Neural cell (in vitro differentiated cells): ENCODE results near the gene HIP1. TPM values are rescaled to one million over a fixed set of nuclear protein-coding genes. Genes with fewer than 3 reads are reported as not detected.

Experiments
- H2AFZ ChIP-seq: fragments of 200-600, 300-800 bp; sonication (generic), shearing (Covaris generic); 2 replicates; pipeline ENCODE4 v1.6.0; 2014; ENCODE audit warnings: low read depth, mild to moderate bottlenecking, antibody characterized with exemption, low read length, moderate library complexity
- H3F3A ChIP-seq: fragments of 200-600 bp; shearing (Covaris generic); 2 replicates; pipeline ENCODE4 v1.6.1; 2016; ENCODE audit warnings: mild to moderate bottlenecking, moderate library complexity, mixed read lengths, antibody characterized with exemption, low read length; ENCODE audit not compliant: insufficient read depth, poor library complexity, severe bottlenecking
- H3K27ac ChIP-seq: fragments of 200-600, 300-800 bp; sonication (generic), shearing (Covaris generic); 2 replicates; pipeline ENCODE4 v1.5.1; 2014; ENCODE audit warnings: mild to moderate bottlenecking, low read length, moderate library complexity
- H3K27me3 ChIP-seq: fragments of 300-800, 200-600 bp; sonication (generic), shearing (Covaris generic); 2 replicates; pipeline ENCODE4 v1.6.0; 2014; ENCODE audit warnings: mild to moderate bottlenecking, low read depth, low read length, moderate library complexity; ENCODE audit not compliant: insufficient read depth
- H3K36me3 ChIP-seq: fragments of 300-800, 200-600 bp; sonication (generic), shearing (Covaris generic); 2 replicates; pipeline ENCODE4 v1.5.1; 2014; ENCODE audit warnings: mild to moderate bottlenecking, antibody characterized with exemption, low read length, moderate library complexity; ENCODE audit not compliant: insufficient read depth
- H3K4me2 ChIP-seq: fragments of 300-800, 200-600 bp; sonication (generic), shearing (Covaris generic); 2 replicates; pipeline ENCODE4 v1.6.0; 2014; ENCODE audit warnings: mild to moderate bottlenecking, low read length
- H3K4me3 ChIP-seq: fragments of 300-800, 200-600 bp; sonication (generic), shearing (Covaris generic); 2 replicates; pipeline ENCODE4 v1.5.1; 2014; ENCODE audit warnings: mild to moderate bottlenecking, low read length, moderate library complexity
- H3K79me2 ChIP-seq: fragments of 200-600 bp; shearing (Covaris generic); replicated peaks from 2 replicates; pipeline ENCODE4 v1.6.0; 2014; ENCODE audit warnings: mild to moderate bottlenecking, low read length, moderate library complexity; ENCODE audit not compliant: insufficient read depth
- H3K9ac ChIP-seq: fragments of 300-800, 200-600 bp; sonication (generic), shearing (Covaris generic); 2 replicates; pipeline ENCODE4 v1.6.1; 2016; ENCODE audit warnings: mild to moderate bottlenecking, low read length, mixed read lengths
- H3K9me2 ChIP-seq: fragments of 200-600 bp; shearing (Covaris generic); 2 replicates; pipeline ENCODE4 v1.6.1; 2016; ENCODE audit warnings: mild to moderate bottlenecking, low read length, mixed read lengths; ENCODE audit not compliant: insufficient read depth
- H3K9me3 ChIP-seq: fragments of 200-600, 300-800 bp; sonication (generic), shearing (Covaris generic); 2 replicates; pipeline ENCODE4 v1.6.1; 2016; ENCODE audit warnings: mild to moderate bottlenecking, mixed run types, low read length, moderate library complexity, mixed read lengths
- H4K20me1 ChIP-seq: fragments of 200-600 bp; shearing (Covaris generic); 2 replicates; pipeline ENCODE4 v1.6.1; 2016; ENCODE audit warnings: mild to moderate bottlenecking, mixed run types; ENCODE audit not compliant: insufficient read depth
- CTCF ChIP-seq: fragments of 450-650 bp; IDR thresholded peaks from 2 replicates; pipeline ENCODE4 v1.5.1; 2014; ENCODE audit warnings: antibody characterized with exemption, mild to moderate bottlenecking, moderate library complexity; ENCODE audit not compliant: poor library complexity, severe bottlenecking
- EP300 ChIP-seq: fragments of 450-650 bp; conservative IDR thresholded peaks from 2 replicates; pipeline ENCODE4 v1.6.1; 2014; ENCODE audit warnings: antibody characterized with exemption, mild to moderate bottlenecking, moderate library complexity; ENCODE audit not compliant: poor library complexity, severe bottlenecking
- EZH2 ChIP-seq: fragments of 200-600, 300-800 bp; shearing (Covaris generic), sonication (generic); IDR thresholded peaks from 2 replicates; pipeline ENCODE4 v1.6.1; 2014; ENCODE audit warnings: antibody characterized with exemption, low read length, borderline replicate concordance, mild to moderate bottlenecking; ENCODE audit not compliant: insufficient read depth, poor library complexity, severe bottlenecking
- MXI1 ChIP-seq: fragments of 450-650 bp; conservative IDR thresholded peaks from 2 replicates; pipeline ENCODE4 v1.6.1; 2014; ENCODE audit warnings: antibody characterized with exemption, mild to moderate bottlenecking; ENCODE audit not compliant: poor library complexity, severe bottlenecking
- POLR2AphosphoS5 ChIP-seq: IDR thresholded peaks from 2 replicates; pipeline ENCODE4 v1.6.1; 2012
- RAD21 ChIP-seq: fragments of 450-650 bp; conservative IDR thresholded peaks from 2 replicates; pipeline ENCODE4 v1.6.1; 2014; ENCODE audit warnings: antibody characterized with exemption, mild to moderate bottlenecking, moderate library complexity
- REST ChIP-seq: IDR thresholded peaks from 2 replicates; pipeline ENCODE4 v1.6.1; 2012; ENCODE audit warnings: borderline replicate concordance
- SMC3 ChIP-seq: fragments of 450-650 bp; conservative IDR thresholded peaks from 2 replicates; pipeline ENCODE4 v1.6.1; 2014; ENCODE audit warnings: antibody characterized with exemption, mild to moderate bottlenecking, moderate library complexity; ENCODE audit not compliant: poor library complexity
- TAF1 ChIP-seq: IDR thresholded peaks from 2 replicates; pipeline ENCODE4 v1.6.1; 2012; ENCODE audit warnings: low read depth
- polyA plus RNA-seq: library from polyadenylated mRNA; depleted of rRNA; stranded (reverse); fragments of >200 nt; gene quantifications from 2 replicates; pipeline ENCODE4 v1.2.3, GENCODE V29; 2014

HIP1 gene
- polyA plus RNA-seq, 1 donor from 2014 or later = 12.9 TPM

- TF ChIP-seq TAF1 = no peak
These were observed 111.8 kb downstream of the HIP1 start (continued) for GRCh38 chr7:75626954-75627353.

GRCh38 chr7:75625868-75626267, 112.9 kb downstream of the HIP1 start:
- H3K9ac ChIP-seq = no peak overlapping the region
- no peaks in the 10 kb centered on the region for H3F3A ChIP-seq
- H3K4me2 ChIP-seq = no peak overlapping the region
- peaks cover 3% of the 10 kb centered on the region for H3K79me2 ChIP-seq
- H3K27ac ChIP-seq = no peak overlapping the region
- no peak overlapping the region for H3K4me3 ChIP-seq
- TF ChIP-seq EZH2 = no peak
- TF ChIP-seq TAF1 = no peak
- no peak for TF ChIP-seq SMC3
- TF ChIP-seq CTCF = no peak
- no peak for TF ChIP-seq MXI1
- no peak for TF ChIP-seq REST
- TF ChIP-seq RAD21 = no peak
- no peak for TF ChIP-seq EP300
- TF ChIP-seq POLR2AphosphoS5 = no peak
- no peaks in the 10 kb centered on the region for H3K36me3 ChIP-seq
- H3K9me3 ChIP-seq = no peaks in the 10 kb centered on the region
- H3K9me2 ChIP-seq = no peaks in the 10 kb centered on the region
- no peaks in the 10 kb centered on the region for H3K27me3 ChIP-seq
- H2AFZ ChIP-seq = no peak overlapping the region
- no peaks in the 10 kb centered on the region for H4K20me1 ChIP-seq

GRCh38 chr7:75624134-75624832, 114.5 kb downstream of the HIP1 start:
- H3F3A ChIP-seq = no peaks in the 10 kb centered on the region
- H2AFZ ChIP-seq = no peak overlapping the region
- no peak overlapping the region for H3K4me3 ChIP-seq
- H3K9ac ChIP-seq = no peak overlapping the region
- no peaks in the 10 kb centered on the region for H3K9me2 ChIP-seq
- no peak for TF ChIP-seq EP300
- TF ChIP-seq CTCF = no peak
- TF ChIP-seq RAD21 = no peak
- TF ChIP-seq TAF1 = no peak
- TF ChIP-seq EZH2 = no peak
- TF ChIP-seq SMC3 = no peak
- no peak for TF ChIP-seq REST
- TF ChIP-seq MXI1 = no peak
- TF ChIP-seq POLR2AphosphoS5 = no peak
- peaks cover 3% of the 10 kb centered on the region for H3K79me2 ChIP-seq
- no peak overlapping the region for H3K27ac ChIP-seq
- no peaks in the 10 kb centered on the region for H4K20me1 ChIP-seq
- H3K9me3 ChIP-seq = no peaks in the 10 kb centered on the region
- H3K36me3 ChIP-seq = no peaks in the 10 kb centered on the region
- H3K4me2 ChIP-seq = no peak overlapping the region
- no peaks in the 10 kb centered on the region for H3K27me3 ChIP-seq
